ENCODE data around the gene ABCG2.

DNA sequence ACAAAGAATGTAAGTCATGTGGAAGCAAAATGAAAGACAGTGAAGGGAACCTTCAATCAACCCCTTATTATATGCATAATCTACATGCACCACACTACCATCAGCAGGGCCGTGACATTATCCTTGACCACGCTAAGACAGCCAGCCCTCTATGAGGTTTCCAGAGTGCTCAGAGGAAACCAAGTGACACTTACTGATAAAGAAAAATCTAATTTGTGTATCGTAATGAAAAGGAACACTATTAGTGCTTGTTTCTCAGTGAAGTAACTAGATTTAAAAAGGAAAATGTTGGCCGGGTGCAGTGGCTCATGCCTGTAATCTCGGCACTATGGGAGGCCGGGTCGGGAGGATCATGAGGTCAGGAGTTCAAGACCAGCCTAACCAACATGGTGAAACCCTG is 56.4 kb downstream of the ABCG2 start:
- TF ChIP-seq, protein P1, sequence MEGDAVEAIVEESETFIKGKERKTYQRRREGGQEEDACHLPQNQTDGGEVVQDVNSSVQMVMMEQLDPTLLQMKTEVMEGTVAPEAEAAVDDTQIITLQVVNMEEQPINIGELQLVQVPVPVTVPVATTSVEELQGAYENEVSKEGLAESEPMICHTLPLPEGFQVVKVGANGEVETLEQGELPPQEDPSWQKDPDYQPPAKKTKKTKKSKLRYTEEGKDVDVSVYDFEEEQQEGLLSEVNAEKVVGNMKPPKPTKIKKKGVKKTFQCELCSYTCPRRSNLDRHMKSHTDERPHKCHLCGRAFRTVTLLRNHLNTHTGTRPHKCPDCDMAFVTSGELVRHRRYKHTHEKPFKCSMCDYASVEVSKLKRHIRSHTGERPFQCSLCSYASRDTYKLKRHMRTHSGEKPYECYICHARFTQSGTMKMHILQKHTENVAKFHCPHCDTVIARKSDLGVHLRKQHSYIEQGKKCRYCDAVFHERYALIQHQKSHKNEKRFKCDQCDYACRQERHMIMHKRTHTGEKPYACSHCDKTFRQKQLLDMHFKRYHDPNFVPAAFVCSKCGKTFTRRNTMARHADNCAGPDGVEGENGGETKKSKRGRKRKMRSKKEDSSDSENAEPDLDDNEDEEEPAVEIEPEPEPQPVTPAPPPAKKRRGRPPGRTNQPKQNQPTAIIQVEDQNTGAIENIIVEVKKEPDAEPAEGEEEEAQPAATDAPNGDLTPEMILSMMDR (IDR thresholded peaks at IDR 0.05; ENCODE audit: low read depth, low read length), result no peak
- no peak for TF ChIP-seq EZH2phosphoT487 (IDR thresholded peaks at IDR 0.05; ENCODE audit: low read depth)

All from OCI-LY3 (cell line).